Suprapubic skin (tissue), 4 donors: ENCODE results near the gene ICE2. TPM values are rescaled to one million over a fixed set of nuclear protein-coding genes. Genes with fewer than 3 reads are reported as not detected.

Source experiments
- DNase-seq, 2 donors: peaks; one replicate each; pipeline ENCODE4 v3.0.0-alpha.2; 2019; ENCODE audit warnings: low spot score in 2 of 2
- H3K27ac ChIP-seq: fragments of 200-600 bp; sonication (generic); one replicate; pipeline ENCODE4 v1.5.1; 2019
- H3K27me3 ChIP-seq: fragments of 200-600 bp; sonication (generic); one replicate; pipeline ENCODE4 v1.5.1; 2019
- H3K36me3 ChIP-seq: fragments of 200-600 bp; sonication (generic); one replicate; pipeline ENCODE4 v1.5.1; 2019
- H3K4me1 ChIP-seq: fragments of 200-600 bp; sonication (generic); one replicate; pipeline ENCODE4 v1.5.1; 2019
- H3K4me3 ChIP-seq: fragments of 200-600 bp; sonication (generic); one replicate; pipeline ENCODE4 v1.5.1; 2019; ENCODE audit warnings: mild to moderate bottlenecking
- H3K9me3 ChIP-seq: fragments of 200-600 bp; sonication (generic); one replicate; pipeline ENCODE4 v1.5.1; 2019
- CTCF ChIP-seq, 2 donors: fragments of 200-600 bp in 1 of 2; fragments of 450-650 bp in 1 of 2; sonication (generic) in 1 of 2; IDR thresholded peaks; one replicate each; pipeline ENCODE4 v1.5.1; 2016 to 2019; ENCODE audit warnings: antibody characterized with exemption in 2 of 2, mild to moderate bottlenecking in 1 of 2, moderate library complexity in 1 of 2
- EP300 ChIP-seq: sonication (generic); formaldehyde crosslinking; IDR thresholded peaks from one replicate; pipeline ENCODE4 v1.6.1; 2017; ENCODE audit warnings: antibody characterized with exemption
- POLR2A ChIP-seq, 2 donors: fragments of 450-650 bp; IDR thresholded peaks; one replicate each; pipeline ENCODE4 v1.6.1; 2017; ENCODE audit warnings: antibody characterized with exemption in 2 of 2, mild to moderate bottlenecking in 2 of 2, moderate library complexity in 2 of 2
- POLR2AphosphoS5 ChIP-seq, 3 donors: sonication (generic); formaldehyde crosslinking; IDR thresholded peaks; one replicate each; pipeline ENCODE4 v1.6.1; 2017; ENCODE audit warnings: antibody characterized with exemption in 3 of 3
- WGBS: methylation state at CpG from one replicate; pipeline ENCODE4 v1.1.5; 2018; 5-methylcytosine and 5-hydroxymethylcytosine counted together
- total RNA-seq, 4 donors: library from RNA; depleted of rRNA; stranded (reverse); fragments of >200 nt; gene quantifications; one replicate each; pipeline ENCODE4 v1.1.0, GENCODE V29; 2016

The ICE2 gene
- total RNA-seq, 4 donors from 2014 or later, result 11.9 to 35.2 (median 27.2) TPM

- H3K27me3 ChIP-seq, result no peaks in the 10 kb centered on the region
- H3K36me3 ChIP-seq, result no peaks in the 10 kb centered on the region
- no peak overlapping the region for H3K27ac ChIP-seq
- DNase-seq, result no peak
- H3K9me3 ChIP-seq, result no peaks in the 10 kb centered on the region
- WGBS, result 62% methylated on average over 1 of the region's 1 CpG
- H3K4me3 ChIP-seq, result no peak overlapping the region
- no peak for TF ChIP-seq EP300
- no peak for TF ChIP-seq CTCF (IDR thresholded peaks at IDR 0.05)
- peaks cover 29% of the 10 kb centered on the region for H3K4me1 ChIP-seq
These were observed 57.4 kb downstream of the ICE2 start for GRCh38 chr15:60421544-60421943.

GRCh38 chr15:60420203-60420716, 58.7 kb downstream of the ICE2 start:
- Histone ChIP-seq H3K4me1 (peaks cover 29% of the 10 kb centered on the region), H3K27me3 (no peaks in the 10 kb centered on the region), H3K4me3 (no peak overlapping the region), H3K9me3 (no peaks in the 10 kb centered on the region), H3K36me3 (no peaks in the 10 kb centered on the region), H3K27ac (no peak overlapping the region)
- no peak for TF ChIP-seq POLR2A (IDR thresholded peaks at IDR 0.05)
- no peak for TF ChIP-seq CTCF (IDR thresholded peaks at IDR 0.05)
- TF ChIP-seq EP300, result no peak
- no peak for TF ChIP-seq POLR2AphosphoS5 (IDR thresholded peaks at IDR 0.05)
- no peak for DNase-seq
- 50% methylated on average over 2 of the region's 2 CpGs for WGBS

- H3K36me3 ChIP-seq, result no peaks in the 10 kb centered on the region
- no peak for DNase-seq
- H3K27me3 ChIP-seq, result no peaks in the 10 kb centered on the region
- peaks cover 29% of the 10 kb centered on the region for H3K4me1 ChIP-seq
- no peaks in the 10 kb centered on the region for H3K9me3 ChIP-seq
- H3K4me3 ChIP-seq, result no peak overlapping the region
- TF ChIP-seq CTCF (IDR thresholded peaks at IDR 0.05), result no peak
- TF ChIP-seq POLR2A (IDR thresholded peaks at IDR 0.05), result no peak
- no peak for TF ChIP-seq EP300
- TF ChIP-seq POLR2AphosphoS5 (IDR thresholded peaks at IDR 0.05), result no peak
- H3K27ac ChIP-seq, result no peak overlapping the region
- 54% methylated on average over 2 of the region's 2 CpGs for WGBS
These were observed 59.2 kb downstream of the ICE2 start for GRCh38 chr15:60419753-60420152.

GRCh38 chr15:60418096-60418495, 60.8 kb downstream of the ICE2 start:
- no peak overlapping the region for H3K27ac ChIP-seq
- WGBS, result 92% methylated on average over 3 of the region's 3 CpGs
- DNase-seq, result no peak
- TF ChIP-seq CTCF (IDR thresholded peaks at IDR 0.05) (no peak), POLR2A (IDR thresholded peaks at IDR 0.05) (no peak), EP300 (no peak), POLR2AphosphoS5 (IDR thresholded peaks at IDR 0.05) (no peak)
- H3K36me3 ChIP-seq, result no peaks in the 10 kb centered on the region
- no peak overlapping the region for H3K4me3 ChIP-seq
- H3K9me3 ChIP-seq, result no peaks in the 10 kb centered on the region
- peaks cover 31% of the 10 kb centered on the region for H3K4me1 ChIP-seq
- no peaks in the 10 kb centered on the region for H3K27me3 ChIP-seq

GRCh38 chr15:60417112-60417511, 61.8 kb downstream of the ICE2 start:
- Histone ChIP-seq H3K27me3 (no peaks in the 10 kb centered on the region), H3K4me1 (peaks cover 29% of the 10 kb centered on the region), H3K27ac (no peak overlapping the region), H3K4me3 (no peak overlapping the region), H3K36me3 (no peaks in the 10 kb centered on the region), H3K9me3 (no peaks in the 10 kb centered on the region)
- TF ChIP-seq POLR2AphosphoS5 (IDR thresholded peaks at IDR 0.05) (no peak), CTCF (IDR thresholded peaks at IDR 0.05) (no peak), POLR2A (IDR thresholded peaks at IDR 0.05) (no peak), EP300 (no peak)
- no peak for DNase-seq
- 99% methylated on average over 4 of the region's 4 CpGs for WGBS
